Nephron progenitor cell (in vitro differentiated cells): ENCODE data around the gene CYP39A1.
A peak's percentile ranks its signal among the peaks of the same experiment; 100 is the strongest.

Experiments used
- DNase-seq: peaks from one replicate; pipeline ENCODE4 v3.0.0; 2021
- H3K27ac Mint-ChIP-seq: 2 replicates; pipeline ENCODE4 v1.8.0; 2021; ENCODE audit warnings: mild to moderate bottlenecking, moderate library complexity, mixed read lengths
- H3K27me3 Mint-ChIP-seq: 2 replicates; pipeline ENCODE4 v1.8.0; 2021; ENCODE audit warnings: mild to moderate bottlenecking, low read depth, mixed read lengths; ENCODE audit not compliant: poor library complexity
- H3K36me3 Mint-ChIP-seq: 2 replicates; pipeline ENCODE4 v1.8.0; 2021; ENCODE audit warnings: low read depth, mixed read lengths
- H3K4me1 Mint-ChIP-seq: 2 replicates; pipeline ENCODE4 v1.8.0; 2021; ENCODE audit warnings: mixed read lengths
- H3K4me3 Mint-ChIP-seq: 2 replicates; pipeline ENCODE4 v1.8.0; 2021; ENCODE audit warnings: mild to moderate bottlenecking, moderate library complexity, mixed read lengths
- H3K9me3 Mint-ChIP-seq: 2 replicates; pipeline ENCODE4 v1.8.0; 2021; ENCODE audit warnings: mild to moderate bottlenecking, moderate library complexity, mixed read lengths
- TF ChIP-seq, protein P1 (sequence below): fragments of 200-600 bp; sonication (generic); IDR thresholded peaks from 2 replicates; pipeline ENCODE4 v1.5.0; 2021; ENCODE audit warnings: antibody characterized with exemption

Gene CYP39A1

DNA sequence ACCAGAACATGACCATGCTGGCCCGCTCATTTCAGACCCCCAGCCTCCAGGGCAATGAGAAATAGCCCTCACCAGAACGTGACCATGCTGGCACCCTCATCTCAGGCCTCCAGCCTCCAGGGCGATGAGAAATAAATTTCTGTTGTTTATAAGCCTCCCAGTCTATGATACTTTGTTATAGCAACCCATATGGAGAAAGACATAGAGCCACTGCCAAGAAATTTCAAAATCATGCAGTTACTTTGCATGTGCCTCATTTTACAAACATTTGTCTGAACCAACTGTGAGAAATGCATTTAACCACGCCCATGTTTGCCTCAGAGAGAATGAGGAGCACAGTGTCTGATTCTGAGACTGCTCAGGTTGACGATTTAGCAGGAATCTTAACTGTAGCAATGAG lies 15.5 kb downstream of the CYP39A1 start:
- H3K4me1 Mint-ChIP-seq = peaks cover 12% of the 10 kb centered on the region
- H3K27ac Mint-ChIP-seq = no peak overlapping the region
- TF ChIP-seq, protein P1, sequence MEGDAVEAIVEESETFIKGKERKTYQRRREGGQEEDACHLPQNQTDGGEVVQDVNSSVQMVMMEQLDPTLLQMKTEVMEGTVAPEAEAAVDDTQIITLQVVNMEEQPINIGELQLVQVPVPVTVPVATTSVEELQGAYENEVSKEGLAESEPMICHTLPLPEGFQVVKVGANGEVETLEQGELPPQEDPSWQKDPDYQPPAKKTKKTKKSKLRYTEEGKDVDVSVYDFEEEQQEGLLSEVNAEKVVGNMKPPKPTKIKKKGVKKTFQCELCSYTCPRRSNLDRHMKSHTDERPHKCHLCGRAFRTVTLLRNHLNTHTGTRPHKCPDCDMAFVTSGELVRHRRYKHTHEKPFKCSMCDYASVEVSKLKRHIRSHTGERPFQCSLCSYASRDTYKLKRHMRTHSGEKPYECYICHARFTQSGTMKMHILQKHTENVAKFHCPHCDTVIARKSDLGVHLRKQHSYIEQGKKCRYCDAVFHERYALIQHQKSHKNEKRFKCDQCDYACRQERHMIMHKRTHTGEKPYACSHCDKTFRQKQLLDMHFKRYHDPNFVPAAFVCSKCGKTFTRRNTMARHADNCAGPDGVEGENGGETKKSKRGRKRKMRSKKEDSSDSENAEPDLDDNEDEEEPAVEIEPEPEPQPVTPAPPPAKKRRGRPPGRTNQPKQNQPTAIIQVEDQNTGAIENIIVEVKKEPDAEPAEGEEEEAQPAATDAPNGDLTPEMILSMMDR = no peak
- peaks cover 3% of the 10 kb centered on the region for H3K9me3 Mint-ChIP-seq
- DNase-seq = no peak
- no peaks in the 10 kb centered on the region for H3K27me3 Mint-ChIP-seq
- peaks cover 15% of the 10 kb centered on the region for H3K36me3 Mint-ChIP-seq
- H3K4me3 Mint-ChIP-seq = no peak overlapping the region

DNA sequence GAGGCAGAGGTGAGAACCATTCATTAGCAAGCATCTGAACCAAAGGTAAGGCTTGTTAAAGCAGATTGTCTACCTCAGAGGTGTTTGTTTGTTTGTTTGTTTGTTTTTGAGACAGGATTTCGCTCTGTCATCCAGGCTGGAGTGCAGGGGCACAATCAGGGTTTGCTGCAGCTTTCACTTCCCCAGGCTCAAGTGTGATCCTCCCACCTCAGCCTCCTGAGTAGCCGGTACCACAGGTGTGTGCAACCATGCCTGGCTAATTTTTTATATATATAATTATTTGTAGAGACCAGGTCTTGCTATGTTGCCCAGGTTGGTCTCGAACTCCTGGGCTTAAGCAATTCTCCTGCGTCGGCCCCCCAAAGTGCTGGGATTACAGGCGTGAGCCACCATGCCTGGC lies 17.2 kb downstream of the CYP39A1 start:
- Mint-ChIP-seq H3K27ac (no peak overlapping the region), H3K4me3 (no peak overlapping the region), H3K27me3 (no peaks in the 10 kb centered on the region), H3K36me3 (peaks cover 15% of the 10 kb centered on the region), H3K9me3 (peaks cover 3% of the 10 kb centered on the region), H3K4me1 (peaks cover 12% of the 10 kb centered on the region)
- DNase-seq = no peak
- TF ChIP-seq, protein P1 = no peak

DNA sequence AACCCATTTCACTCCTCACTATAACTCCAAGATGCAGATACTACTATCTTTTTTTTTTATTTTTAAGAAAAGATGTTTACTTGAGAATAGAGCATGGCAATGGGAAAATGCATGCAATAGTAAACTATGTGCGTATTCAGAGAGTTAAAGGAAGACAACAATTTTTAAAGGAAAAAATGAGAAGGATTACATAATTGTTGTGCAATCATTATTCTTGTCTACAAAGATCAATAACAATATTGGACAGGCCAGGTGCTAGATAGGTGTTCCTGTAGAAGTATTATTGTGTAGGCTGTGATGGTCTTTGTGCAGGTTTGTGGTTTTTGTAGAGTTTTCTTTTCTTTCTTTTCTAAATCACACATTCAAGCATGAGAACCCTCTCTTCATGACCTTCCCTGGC lies 20.6 kb downstream of the CYP39A1 start:
- no peak overlapping the region for H3K27ac Mint-ChIP-seq
- H3K36me3 Mint-ChIP-seq = peaks cover 15% of the 10 kb centered on the region
- peaks cover 3% of the 10 kb centered on the region for H3K9me3 Mint-ChIP-seq
- DNase-seq = no peak
- no peak overlapping the region for H3K4me3 Mint-ChIP-seq
- no peaks in the 10 kb centered on the region for H3K27me3 Mint-ChIP-seq
- peaks cover 4% of the 10 kb centered on the region for H3K4me1 Mint-ChIP-seq
- TF ChIP-seq, protein P1 = no peak

DNA sequence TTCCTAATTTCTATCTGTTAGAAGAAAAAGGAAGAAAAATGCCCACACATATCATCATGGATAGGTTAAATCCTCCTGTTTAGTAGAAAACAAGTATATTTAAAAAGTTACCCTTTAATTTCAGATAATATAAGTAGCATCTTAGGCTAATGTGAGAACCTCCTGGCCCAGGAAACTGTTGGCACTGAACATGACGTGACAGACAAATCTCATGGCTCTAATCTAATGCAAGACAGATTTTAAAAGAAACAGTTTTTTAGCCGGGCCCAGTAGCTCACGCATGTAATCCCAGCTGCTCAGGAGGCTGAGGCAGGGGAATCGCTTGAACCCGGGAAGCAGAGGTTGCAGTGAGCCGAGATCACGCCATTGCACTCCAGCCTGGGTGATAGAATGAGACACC lies 22.9 kb downstream of the CYP39A1 start:
- peaks cover 9% of the 10 kb centered on the region for H3K36me3 Mint-ChIP-seq
- H3K4me1 Mint-ChIP-seq = peaks cover 4% of the 10 kb centered on the region
- H3K27ac Mint-ChIP-seq = peak overlapping the region; percentile 45
- TF ChIP-seq, protein P1 = no peak
- peaks cover 3% of the 10 kb centered on the region for H3K9me3 Mint-ChIP-seq
- no peak overlapping the region for H3K4me3 Mint-ChIP-seq
- no peak for DNase-seq
- no peaks in the 10 kb centered on the region for H3K27me3 Mint-ChIP-seq

DNA sequence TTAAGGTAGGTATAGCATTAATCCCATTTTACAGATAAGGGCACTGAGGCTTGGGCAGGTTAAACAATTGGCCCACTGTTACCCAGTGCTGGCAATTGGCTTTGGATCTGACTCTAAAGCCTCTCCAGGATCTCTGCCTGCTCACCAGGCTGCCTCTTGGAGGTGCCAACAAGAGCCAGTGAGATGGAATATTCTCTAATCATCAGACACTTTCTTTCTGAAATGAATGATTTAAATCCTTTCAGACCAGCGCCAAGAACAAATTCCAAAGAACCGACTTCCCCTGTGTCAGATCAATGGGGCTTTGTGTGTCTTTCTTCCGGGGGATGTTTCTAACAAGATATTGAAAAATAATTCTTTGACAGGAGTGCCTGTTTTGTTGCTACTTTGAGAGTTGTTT lies 23.6 kb downstream of the CYP39A1 start:
- no peaks in the 10 kb centered on the region for H3K27me3 Mint-ChIP-seq
- H3K27ac Mint-ChIP-seq = no peak overlapping the region
- no peak for DNase-seq
- peaks cover under 1% of the 10 kb centered on the region for H3K9me3 Mint-ChIP-seq
- TF ChIP-seq, protein P1 = no peak
- peaks cover under 1% of the 10 kb centered on the region for H3K4me1 Mint-ChIP-seq
- peaks cover 3% of the 10 kb centered on the region for H3K36me3 Mint-ChIP-seq
- no peak overlapping the region for H3K4me3 Mint-ChIP-seq

DNA sequence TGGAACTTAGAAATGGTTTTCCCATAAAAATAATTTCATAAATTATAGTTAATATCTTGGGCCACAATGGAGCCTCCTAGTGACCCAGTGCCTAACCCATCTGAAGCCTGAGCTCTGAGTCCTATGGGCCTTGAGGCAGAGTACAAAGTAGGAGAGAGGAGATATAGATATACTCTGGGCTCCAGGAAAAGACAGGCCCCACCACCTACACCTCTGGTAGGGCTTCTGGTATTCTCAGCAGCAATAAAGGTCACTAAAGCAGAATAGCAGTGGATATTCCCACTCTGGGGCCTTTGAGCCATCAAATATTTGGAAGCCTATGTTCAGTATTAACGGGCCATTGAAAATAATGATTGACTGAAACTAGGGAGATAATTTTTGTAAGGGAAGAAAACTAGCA lies 24.1 kb downstream of the CYP39A1 start:
- H3K9me3 Mint-ChIP-seq = no peaks in the 10 kb centered on the region
- peaks cover 4% of the 10 kb centered on the region for H3K36me3 Mint-ChIP-seq
- TF ChIP-seq, protein P1 = no peak
- no peaks in the 10 kb centered on the region for H3K4me1 Mint-ChIP-seq
- H3K27me3 Mint-ChIP-seq = no peaks in the 10 kb centered on the region
- no peak for DNase-seq
- no peak overlapping the region for H3K4me3 Mint-ChIP-seq
- H3K27ac Mint-ChIP-seq = no peak overlapping the region
